ENCODE measurements around the gene CDHR3.

GRCh38 chr7:106018566-106019469 is 55.8 kb downstream of the CDHR3 start:
- TF ChIP-seq POLR2AphosphoS2 (conservative IDR thresholded peaks at IDR 0.05; ENCODE audit: low read length): no peak
- TF ChIP-seq MAZ (IDR thresholded peaks at IDR 0.05; ENCODE audit: borderline replicate concordance, low read depth, low read length): no peak
- TF ChIP-seq NFE2L2 (conservative IDR thresholded peaks at IDR 0.05; ENCODE audit: low read length): no peak
